Measurements from ENCODE around the gene NTN3.
A peak's percentile ranks its signal among the peaks of the same experiment; 100 is the strongest.

Gene NTN3

GRCh38 chr16:2443555-2443954 lies 27.5 kb upstream of the NTN3 start:
- no peak for DNase-seq (ENCODE audit: low spot score)
- Histone ChIP-seq H3K9me3 (ENCODE audit: severe bottlenecking) (no peaks in the 10 kb centered on the region), H3K4me3 (ENCODE audit: severe bottlenecking) (no peak overlapping the region), H3K27me3 (ENCODE audit: insufficient read depth, poor library complexity, severe bottlenecking) (no peaks in the 10 kb centered on the region), H3K27ac (ENCODE audit: poor library complexity, severe bottlenecking) (no peak overlapping the region), H3K4me1 (ENCODE audit: insufficient read depth, poor library complexity, severe bottlenecking) (no peaks in the 10 kb centered on the region), H3K36me3 (ENCODE audit: low read depth) (peaks cover 72% of the 10 kb centered on the region)
- no peak for TF ChIP-seq CTCF (IDR thresholded peaks at IDR 0.05; ENCODE audit: poor library complexity, severe bottlenecking)
- ATAC-seq (ENCODE audit: low read depth): no peak

GRCh38 chr16:2447920-2448583 lies 23.0 kb upstream of the NTN3 start:
- Histone ChIP-seq H3K4me3 (ENCODE audit: severe bottlenecking) (no peak overlapping the region), H3K9me3 (ENCODE audit: severe bottlenecking) (no peaks in the 10 kb centered on the region), H3K27ac (ENCODE audit: poor library complexity, severe bottlenecking) (no peak overlapping the region), H3K27me3 (ENCODE audit: insufficient read depth, poor library complexity, severe bottlenecking) (no peaks in the 10 kb centered on the region), H3K36me3 (ENCODE audit: low read depth) (peaks cover 82% of the 10 kb centered on the region), H3K4me1 (ENCODE audit: insufficient read depth, poor library complexity, severe bottlenecking) (no peaks in the 10 kb centered on the region)
- ATAC-seq (ENCODE audit: low read depth) (peak; percentile 59; the same call in 2 of the 3 replicates), DNase-seq (ENCODE audit: low spot score) (no peak)
- no peak for TF ChIP-seq CTCF (IDR thresholded peaks at IDR 0.05; ENCODE audit: poor library complexity, severe bottlenecking)

GRCh38 chr16:2449118-2449517 lies 22.0 kb upstream of the NTN3 start:
- TF ChIP-seq CTCF (IDR thresholded peaks at IDR 0.05; ENCODE audit: poor library complexity, severe bottlenecking): no peak
- Histone ChIP-seq H3K27ac (ENCODE audit: poor library complexity, severe bottlenecking) (no peak overlapping the region), H3K9me3 (ENCODE audit: severe bottlenecking) (no peaks in the 10 kb centered on the region), H3K4me1 (ENCODE audit: insufficient read depth, poor library complexity, severe bottlenecking) (no peaks in the 10 kb centered on the region), H3K36me3 (ENCODE audit: low read depth) (peaks cover 87% of the 10 kb centered on the region), H3K27me3 (ENCODE audit: insufficient read depth, poor library complexity, severe bottlenecking) (no peaks in the 10 kb centered on the region), H3K4me3 (ENCODE audit: severe bottlenecking) (no peak overlapping the region)
- ATAC-seq (ENCODE audit: low read depth) (no peak), DNase-seq (ENCODE audit: low spot score) (no peak)

- TF ChIP-seq CTCF (IDR thresholded peaks at IDR 0.05; ENCODE audit: poor library complexity, severe bottlenecking): no peak
- DNase-seq (ENCODE audit: low spot score): no peak
- H3K36me3 ChIP-seq (ENCODE audit: low read depth): peaks cover 87% of the 10 kb centered on the region
Measured at GRCh38 chr16:2450535-2450934, 20.6 kb upstream of the NTN3 start.

GRCh38 chr16:2450975-2451381 lies 20.1 kb upstream of the NTN3 start:
- Histone ChIP-seq H3K4me3 (ENCODE audit: severe bottlenecking) (no peak overlapping the region), H3K36me3 (ENCODE audit: low read depth) (peaks cover 89% of the 10 kb centered on the region), H3K27ac (ENCODE audit: poor library complexity, severe bottlenecking) (no peak overlapping the region), H3K9me3 (ENCODE audit: severe bottlenecking) (no peaks in the 10 kb centered on the region), H3K4me1 (ENCODE audit: insufficient read depth, poor library complexity, severe bottlenecking) (no peaks in the 10 kb centered on the region), H3K27me3 (ENCODE audit: insufficient read depth, poor library complexity, severe bottlenecking) (no peaks in the 10 kb centered on the region)
- TF ChIP-seq CTCF (IDR thresholded peaks at IDR 0.05; ENCODE audit: poor library complexity, severe bottlenecking): no peak
- no peak for ATAC-seq (ENCODE audit: low read depth)
- DNase-seq (ENCODE audit: low spot score): no peak

More at GRCh38 chr16:2450535-2450934, 20.6 kb upstream of the NTN3 start:
- no peaks in the 10 kb centered on the region for H3K27me3 ChIP-seq (ENCODE audit: insufficient read depth, poor library complexity, severe bottlenecking)
- H3K4me3 ChIP-seq (ENCODE audit: severe bottlenecking): no peak overlapping the region
- no peak overlapping the region for H3K27ac ChIP-seq (ENCODE audit: poor library complexity, severe bottlenecking)
- H3K9me3 ChIP-seq (ENCODE audit: severe bottlenecking): no peaks in the 10 kb centered on the region
- ATAC-seq (ENCODE audit: low read depth): no peak
- H3K4me1 ChIP-seq (ENCODE audit: insufficient read depth, poor library complexity, severe bottlenecking): no peaks in the 10 kb centered on the region

All from RWPE2 (cell line).